Endodermal cell (in vitro differentiated cells): Measurements from ENCODE around the gene PSMD1. TPM values are rescaled to one million over a fixed set of nuclear protein-coding genes. Genes with fewer than 3 reads are reported as not detected.

Experiments used
- DNase-seq: peaks from one replicate; pipeline ENCODE4 v3.0.0-alpha.2; 2017
- H3K27ac ChIP-seq: 2 replicates; pipeline ENCODE4 v1.5.1; 2013; ENCODE audit warnings: mild to moderate bottlenecking, low read depth, low read length, moderate library complexity
- H3K27me3 ChIP-seq: 2 replicates; pipeline ENCODE4 v1.6.1; 2013; ENCODE audit warnings: mild to moderate bottlenecking, low read length, moderate library complexity; ENCODE audit not compliant: insufficient read depth, control insufficient read depth, poor library complexity, severe bottlenecking
- H3K36me3 ChIP-seq: 2 replicates; pipeline ENCODE4 v1.7.0; 2013; ENCODE audit warnings: mild to moderate bottlenecking, low read length, moderate library complexity; ENCODE audit not compliant: control insufficient read depth, insufficient read depth
- H3K4me1 ChIP-seq: one replicate; pipeline ENCODE4 v1.7.0; 2013; ENCODE audit warnings: low read length; ENCODE audit not compliant: control insufficient read depth, insufficient read depth
- H3K4me3 ChIP-seq: 2 replicates; pipeline ENCODE4 v1.5.1; 2013; ENCODE audit warnings: mild to moderate bottlenecking, low read length, moderate library complexity
- H3K9ac ChIP-seq: 2 replicates; pipeline ENCODE4 v1.6.1; 2013; ENCODE audit warnings: mild to moderate bottlenecking, low read length, moderate library complexity; ENCODE audit not compliant: poor library complexity, severe bottlenecking; ENCODE audit errors: extremely low read depth
- H3K9me3 ChIP-seq: 2 replicates; pipeline ENCODE4 v1.6.1; 2013; ENCODE audit warnings: mild to moderate bottlenecking, low read length, moderate library complexity; ENCODE audit not compliant: control insufficient read depth
- H3K27ac Mint-ChIP-seq: 2 replicates; pipeline ENCODE4 v1.8.0; 2020; ENCODE audit warnings: mixed read lengths
- H3K27me3 Mint-ChIP-seq: 2 replicates; pipeline ENCODE4 v1.8.0; 2021; ENCODE audit warnings: mild to moderate bottlenecking, mixed read lengths; ENCODE audit not compliant: insufficient read depth
- H3K36me3 Mint-ChIP-seq: 2 replicates; pipeline ENCODE4 v1.8.0; 2020; ENCODE audit warnings: low read depth, mixed read lengths
- H3K4me1 Mint-ChIP-seq: 2 replicates; pipeline ENCODE4 v1.8.0; 2020; ENCODE audit warnings: mixed read lengths
- H3K4me3 Mint-ChIP-seq: 2 replicates; pipeline ENCODE4 v1.8.0; 2020; ENCODE audit warnings: mild to moderate bottlenecking, moderate library complexity, mixed read lengths
- H3K9me3 Mint-ChIP-seq: 2 replicates; pipeline ENCODE4 v1.8.0; 2020; ENCODE audit warnings: mild to moderate bottlenecking, mixed read lengths
- CTCF ChIP-seq: fragments of 200-600 bp; sonication (generic); conservative IDR thresholded peaks from 2 replicates; pipeline ENCODE4 v1.5.0; 2021; ENCODE audit warnings: antibody characterized with exemption, mild to moderate bottlenecking
- WGBS, 2 experiments: methylation state at CpG; one replicate each; pipeline versions ENCODE4 v1.1.5 to v1.1.7; 2013; ENCODE audit warnings: missing lambda C conversion rate in 2 of 2, mixed read lengths in 1 of 2; ENCODE audit not compliant: insufficient coverage in 1 of 2, insufficient read length in 1 of 2; 5-methylcytosine and 5-hydroxymethylcytosine counted together
- total RNA-seq, 2 donors: library from RNA; stranded (reverse); fragmentation: NEBNext Ultra II Directional in 1 of 2; extraction: Animal tissue kit (Norgen Biotek cat#: 25700) in 1 of 2; gene quantifications; 2 replicates in 1 of 2; 3 replicates in 1 of 2; pipeline ENCODE4 v1.2.1, GENCODE V29; 2021

Gene PSMD1
- total RNA-seq, 2 donors from 2014 or later: 148 to 158 TPM

GRCh38 chr2:231144896-231145295 lies 88.2 kb downstream of the PSMD1 start:
- H3K4me3 ChIP-seq: no peak overlapping the region
- Mint-ChIP-seq H3K4me1 (no peaks in the 10 kb centered on the region), H3K27ac (no peak overlapping the region), H3K4me3 (no peak overlapping the region), H3K9me3 (no peaks in the 10 kb centered on the region), H3K27me3 (no peaks in the 10 kb centered on the region), H3K36me3 (peaks cover 34% of the 10 kb centered on the region)
- H3K9me3 ChIP-seq: no peaks in the 10 kb centered on the region
- no peak overlapping the region for H3K9ac ChIP-seq
- H3K27me3 ChIP-seq: no peaks in the 10 kb centered on the region
- no peak overlapping the region for H3K27ac ChIP-seq
- H3K4me1 ChIP-seq: no peaks in the 10 kb centered on the region
- TF ChIP-seq CTCF: no peak
- no peak for DNase-seq
- WGBS, 2 experiments: 90% methylated on average over 4 of the region's 6 CpGs; no CpG with 5 or more reads in 1 of the 2 experiments
- peaks cover 59% of the 10 kb centered on the region for H3K36me3 ChIP-seq

GRCh38 chr2:231146665-231147064 lies 90.0 kb downstream of the PSMD1 start:
- no peak for DNase-seq

GRCh38 chr2:231152800-231153557 lies 96.3 kb downstream of the PSMD1 start:
- no peaks in the 10 kb centered on the region for H3K9me3 Mint-ChIP-seq
- no peaks in the 10 kb centered on the region for H3K4me1 Mint-ChIP-seq
- H3K27ac ChIP-seq: no peak overlapping the region
- no peaks in the 10 kb centered on the region for H3K27me3 ChIP-seq
- no peaks in the 10 kb centered on the region for H3K27me3 Mint-ChIP-seq
- no peaks in the 10 kb centered on the region for H3K4me1 ChIP-seq
- peaks cover 70% of the 10 kb centered on the region for H3K36me3 ChIP-seq
- H3K36me3 Mint-ChIP-seq: peaks cover 33% of the 10 kb centered on the region
- no peak overlapping the region for H3K4me3 ChIP-seq
- no peak overlapping the region for H3K4me3 Mint-ChIP-seq
- WGBS, 2 experiments: 93 to 96% methylated on average over 6 to 8 of the region's 8 CpGs
- no peak overlapping the region for H3K9ac ChIP-seq
- no peak for TF ChIP-seq CTCF
- H3K9me3 ChIP-seq: no peaks in the 10 kb centered on the region
- no peak for DNase-seq
- no peak overlapping the region for H3K27ac Mint-ChIP-seq

More at GRCh38 chr2:231146665-231147064, 90.0 kb downstream of the PSMD1 start:
- Histone ChIP-seq H3K27me3 (no peaks in the 10 kb centered on the region), H3K9me3 (no peaks in the 10 kb centered on the region), H3K9ac (no peak overlapping the region), H3K4me3 (no peak overlapping the region), H3K36me3 (peaks cover 62% of the 10 kb centered on the region), H3K4me1 (no peaks in the 10 kb centered on the region), H3K27ac (no peak overlapping the region)
- Mint-ChIP-seq H3K27me3 (no peaks in the 10 kb centered on the region), H3K27ac (no peak overlapping the region), H3K4me1 (no peaks in the 10 kb centered on the region), H3K36me3 (peaks cover 32% of the 10 kb centered on the region), H3K4me3 (no peak overlapping the region), H3K9me3 (no peaks in the 10 kb centered on the region)
- TF ChIP-seq CTCF: no peak
- WGBS, 2 experiments: 95 to 97% methylated on average over 2 of the region's 2 CpGs
